DOHH2 (cell line): ENCODE measurements around the gene ACSF3.

Experiments
- H3F3A ChIP-seq: fragments of 200-600 bp; sonication (generic), shearing (Covaris generic); 2 replicates; pipeline ENCODE4 v1.6.0; 2016; ENCODE audit warnings: antibody characterized with exemption, mild to moderate bottlenecking; ENCODE audit not compliant: control insufficient read depth, insufficient read depth
- H3K27ac ChIP-seq: fragments of 200-600 bp; sonication (generic); 2 replicates; pipeline ENCODE4 v1.5.1; 2014; ENCODE audit warnings: low read depth, mild to moderate bottlenecking, low read length, moderate library complexity
- H3K27me3 ChIP-seq: fragments of 200-600 bp; sonication (generic); 2 replicates; pipeline ENCODE4 v1.6.1; 2014; ENCODE audit warnings: mild to moderate bottlenecking, low read length, mixed read lengths; ENCODE audit not compliant: control insufficient read depth
- H3K36me3 ChIP-seq: fragments of 200-600 bp; sonication (generic); 2 replicates; pipeline ENCODE4 v1.6.1; 2014; ENCODE audit warnings: mild to moderate bottlenecking, low read length, moderate library complexity, mixed read lengths; ENCODE audit not compliant: control insufficient read depth
- H3K4me1 ChIP-seq: fragments of 200-600 bp; sonication (generic); 2 replicates; pipeline ENCODE4 v1.6.1; 2014; ENCODE audit warnings: mild to moderate bottlenecking, low read length, mixed read lengths; ENCODE audit not compliant: control insufficient read depth
- H3K4me2 ChIP-seq: fragments of 200-600 bp; sonication (generic); 2 replicates; pipeline ENCODE4 v1.6.0; 2014; ENCODE audit warnings: mild to moderate bottlenecking, low read length, moderate library complexity
- H3K4me3 ChIP-seq: fragments of 200-600 bp; sonication (generic); 2 replicates; pipeline ENCODE4 v1.5.1; 2014; ENCODE audit warnings: mild to moderate bottlenecking, low read length, mixed read lengths
- H3K79me2 ChIP-seq: fragments of 200-600 bp; sonication (generic); 2 replicates; pipeline ENCODE4 v1.6.1; 2014; ENCODE audit warnings: mild to moderate bottlenecking, low read length, mixed read lengths; ENCODE audit not compliant: control insufficient read depth
- H3K9me2 ChIP-seq: fragments of 200-600 bp; sonication (generic); replicated peaks from 2 replicates; pipeline ENCODE4 v1.6.1; 2014; ENCODE audit warnings: mild to moderate bottlenecking, low read length, mixed read lengths; ENCODE audit not compliant: control insufficient read depth
- H3K9me3 ChIP-seq: fragments of 200-600 bp; sonication (generic); 2 replicates; pipeline ENCODE4 v1.6.1; 2014; ENCODE audit warnings: antibody characterized with exemption, low read length, mixed read lengths; ENCODE audit not compliant: control insufficient read depth, insufficient read depth
- H4K20me1 ChIP-seq: fragments of 200-600 bp; sonication (generic); 2 replicates; pipeline ENCODE4 v1.6.0; 2014; ENCODE audit warnings: low read depth, mild to moderate bottlenecking, antibody characterized with exemption, low read length, moderate library complexity; ENCODE audit not compliant: control insufficient read depth, insufficient read depth
- CTCF ChIP-seq: fragments of 200-600 bp; sonication (generic); IDR thresholded peaks from one replicate; pipeline ENCODE4 v1.5.1; 2014; ENCODE audit warnings: antibody characterized with exemption, mild to moderate bottlenecking, low read depth, low read length; ENCODE audit not compliant: poor library complexity, severe bottlenecking
- EZH2phosphoT487 ChIP-seq: fragments of 200-600 bp; sonication (generic); IDR thresholded peaks from 2 replicates; pipeline ENCODE4 v1.6.1; 2017; ENCODE audit warnings: borderline replicate concordance, mild to moderate bottlenecking, antibody characterized with exemption, low read length, moderate library complexity, mixed read lengths

Gene ACSF3

DNA sequence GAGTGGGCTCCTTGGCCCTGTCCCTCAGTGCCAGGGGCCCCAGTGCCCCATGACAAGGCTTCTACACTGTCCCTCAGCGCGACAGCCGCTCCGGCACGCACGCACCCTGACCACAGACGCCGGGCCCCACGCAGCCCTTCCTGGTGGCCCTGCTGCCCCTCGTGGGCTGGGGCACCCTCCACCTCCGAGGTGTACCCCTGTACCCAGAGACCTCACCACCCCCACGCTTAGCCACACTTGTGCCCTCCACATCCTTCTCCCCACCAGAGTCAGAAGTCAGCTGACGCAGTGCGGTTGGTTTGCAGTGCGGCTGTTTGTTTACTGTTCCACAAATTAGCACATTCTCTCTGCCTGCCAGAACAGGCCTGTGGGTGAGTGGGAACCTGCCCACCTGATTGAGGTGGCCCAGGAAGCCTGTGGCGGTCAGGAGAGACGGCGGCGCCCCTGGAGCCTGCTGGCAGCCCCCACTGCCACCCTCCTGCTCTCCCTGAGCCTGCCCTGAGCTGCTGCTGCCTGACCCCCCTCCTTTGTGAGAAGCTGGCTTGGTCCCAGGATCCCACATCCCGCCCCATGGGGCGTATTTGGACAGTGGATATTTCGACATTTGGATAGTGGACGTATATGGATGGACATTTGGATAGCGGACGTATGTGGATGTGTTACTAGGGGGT is 39.9 kb downstream of the ACSF3 start:
- Histone ChIP-seq H4K20me1 (no peaks in the 10 kb centered on the region), H3K4me3 (no peak overlapping the region), H3K27me3 (no peaks in the 10 kb centered on the region), H3K36me3 (peaks cover 92% of the 10 kb centered on the region), H3K9me3 (no peaks in the 10 kb centered on the region), H3K27ac (no peak overlapping the region), H3K4me1 (no peaks in the 10 kb centered on the region), H3K79me2 (peaks cover 53% of the 10 kb centered on the region), H3K9me2 (no peaks in the 10 kb centered on the region), H3K4me2 (no peak overlapping the region), H3F3A (no peaks in the 10 kb centered on the region)
- no peak for TF ChIP-seq CTCF
- TF ChIP-seq EZH2phosphoT487, result no peak

GRCh38 chr16:89134269-89134668 is 40.6 kb downstream of the ACSF3 start:
- Histone ChIP-seq H3K9me3 (no peaks in the 10 kb centered on the region), H3K4me1 (no peaks in the 10 kb centered on the region), H3K9me2 (no peaks in the 10 kb centered on the region), H3K27me3 (no peaks in the 10 kb centered on the region), H3K4me3 (no peak overlapping the region), H3K36me3 (peaks cover 92% of the 10 kb centered on the region), H3K79me2 (peaks cover 46% of the 10 kb centered on the region), H3F3A (no peaks in the 10 kb centered on the region), H4K20me1 (no peaks in the 10 kb centered on the region), H3K4me2 (no peak overlapping the region), H3K27ac (no peak overlapping the region)
- no peak for TF ChIP-seq CTCF

- TF ChIP-seq CTCF, result no peak
- TF ChIP-seq EZH2phosphoT487, result no peak
- Histone ChIP-seq H3K9me3 (no peaks in the 10 kb centered on the region), H3K4me2 (no peak overlapping the region), H3K4me3 (no peak overlapping the region), H4K20me1 (no peaks in the 10 kb centered on the region), H3K36me3 (peaks cover 89% of the 10 kb centered on the region), H3K27me3 (no peaks in the 10 kb centered on the region), H3K9me2 (no peaks in the 10 kb centered on the region), H3F3A (no peaks in the 10 kb centered on the region), H3K79me2 (peaks cover 37% of the 10 kb centered on the region), H3K4me1 (no peaks in the 10 kb centered on the region), H3K27ac (no peak overlapping the region)
These were observed 41.5 kb downstream of the ACSF3 start for GRCh38 chr16:89135166-89135565.
